ENCODE results near the gene TYK2.
A peak's percentile ranks its signal among the peaks of the same experiment; 100 is the strongest.
"Not testable (repeated sequence)": the region's sequence is repeated elsewhere in the genome, so short reads cannot be mapped to it uniquely, and the experiment has no call there.

Gene TYK2

GRCh38 chr19:10384580-10384979 is 4.2 kb upstream of the TYK2 start:
- no peak for DNase-seq
- in situ Hi-C loops (cut with HindIII; ENCODE audit: low pct_ligation_motif_present, low pct_unique_long_range_greater_than_20kb, low sequenced_read_pairs), result no loop called here

GRCh38 chr19:10383223-10383499 is 2.8 kb upstream of the TYK2 start:
- DNase-seq; in situ Hi-C loops (cut with HindIII; ENCODE audit: low pct_ligation_motif_present, low pct_unique_long_range_greater_than_20kb, low sequenced_read_pairs): not testable (repeated sequence)

- DNase-seq, result no peak
- in situ Hi-C loops (cut with HindIII; ENCODE audit: low pct_ligation_motif_present, low pct_unique_long_range_greater_than_20kb, low sequenced_read_pairs), result no loop called here
Measured at GRCh38 chr19:10379880-10380312, 476 bp downstream of the TYK2 start.

GRCh38 chr19:10378124-10378523 is 2.2 kb downstream of the TYK2 start:
- in situ Hi-C loops (cut with HindIII; ENCODE audit: low pct_ligation_motif_present, low pct_unique_long_range_greater_than_20kb, low sequenced_read_pairs), result no loop called here
- DNase-seq, result no peak

- DNase-seq; in situ Hi-C loops (cut with HindIII; ENCODE audit: low pct_ligation_motif_present, low pct_unique_long_range_greater_than_20kb, low sequenced_read_pairs): not testable (repeated sequence)
Measured at GRCh38 chr19:10377140-10377640, 3.2 kb downstream of the TYK2 start.

- in situ Hi-C loops (cut with HindIII; ENCODE audit: low pct_ligation_motif_present, low pct_unique_long_range_greater_than_20kb, low sequenced_read_pairs), result no loop called here
- no peak for DNase-seq
Measured at GRCh38 chr19:10374931-10375330, 5.4 kb downstream of the TYK2 start.

GRCh38 chr19:10372690-10373089 is 7.7 kb downstream of the TYK2 start:
- no peak for DNase-seq

GRCh38 chr19:10368101-10368803 is 12.1 kb downstream of the TYK2 start:
- in situ Hi-C loops (cut with HindIII; ENCODE audit: low pct_ligation_motif_present, low pct_unique_long_range_greater_than_20kb, low sequenced_read_pairs), result no loop called here
- DNase-seq, result no peak

More at GRCh38 chr19:10372690-10373089, 7.7 kb downstream of the TYK2 start:
- in situ Hi-C loops (cut with HindIII; ENCODE audit: low pct_ligation_motif_present, low pct_unique_long_range_greater_than_20kb, low sequenced_read_pairs), result no loop called here

- in situ Hi-C loops (cut with HindIII; ENCODE audit: low pct_ligation_motif_present, low pct_unique_long_range_greater_than_20kb, low sequenced_read_pairs); DNase-seq: not testable (repeated sequence)
Measured at GRCh38 chr19:10366950-10367512, 13.3 kb downstream of the TYK2 start.

- in situ Hi-C loops (cut with HindIII; ENCODE audit: low pct_ligation_motif_present, low pct_unique_long_range_greater_than_20kb, low sequenced_read_pairs), result no loop called here
- DNase-seq, result no peak
Measured at GRCh38 chr19:10365518-10365917, 14.9 kb downstream of the TYK2 start.

- in situ Hi-C loops (cut with HindIII; ENCODE audit: low pct_ligation_motif_present, low pct_unique_long_range_greater_than_20kb, low sequenced_read_pairs), result no loop called here
Measured at GRCh38 chr19:10364644-10365043, 15.7 kb downstream of the TYK2 start.

GRCh38 chr19:10363789-10364281 is 16.5 kb downstream of the TYK2 start:
- in situ Hi-C loops (cut with HindIII; ENCODE audit: low pct_ligation_motif_present, low pct_unique_long_range_greater_than_20kb, low sequenced_read_pairs), result no loop called here
- DNase-seq, result peak; percentile 47

More at GRCh38 chr19:10364644-10365043, 15.7 kb downstream of the TYK2 start:
- no peak for DNase-seq

- no peak for DNase-seq
- in situ Hi-C loops (cut with HindIII; ENCODE audit: low pct_ligation_motif_present, low pct_unique_long_range_greater_than_20kb, low sequenced_read_pairs), result no loop called here
Measured at GRCh38 chr19:10362259-10362658, 18.1 kb downstream of the TYK2 start.

- DNase-seq, result no peak
Measured at GRCh38 chr19:10361569-10362011, 18.8 kb downstream of the TYK2 start.

GRCh38 chr19:10356431-10356830 is 23.9 kb downstream of the TYK2 start:
- in situ Hi-C loops (cut with HindIII; ENCODE audit: low pct_ligation_motif_present, low pct_unique_long_range_greater_than_20kb, low sequenced_read_pairs), result no loop called here
- DNase-seq, result no peak

More at GRCh38 chr19:10361569-10362011, 18.8 kb downstream of the TYK2 start:
- in situ Hi-C loops (cut with HindIII; ENCODE audit: low pct_ligation_motif_present, low pct_unique_long_range_greater_than_20kb, low sequenced_read_pairs), result no loop called here

- no peak for DNase-seq
- in situ Hi-C loops (cut with HindIII; ENCODE audit: low pct_ligation_motif_present, low pct_unique_long_range_greater_than_20kb, low sequenced_read_pairs), result no loop called here
Measured at GRCh38 chr19:10353793-10354391, 26.5 kb downstream of the TYK2 start.

- in situ Hi-C loops (cut with HindIII; ENCODE audit: low pct_ligation_motif_present, low pct_unique_long_range_greater_than_20kb, low sequenced_read_pairs), result no loop called here
- DNase-seq, result no peak
Measured at GRCh38 chr19:10352764-10353671, 27.4 kb downstream of the TYK2 start.

GRCh38 chr19:10346509-10346908 is 33.9 kb downstream of the TYK2 start:
- in situ Hi-C loops (cut with HindIII; ENCODE audit: low pct_ligation_motif_present, low pct_unique_long_range_greater_than_20kb, low sequenced_read_pairs), result no loop called here
- DNase-seq, result no peak

- DNase-seq, result no peak
- in situ Hi-C loops (cut with HindIII; ENCODE audit: low pct_ligation_motif_present, low pct_unique_long_range_greater_than_20kb, low sequenced_read_pairs), result no loop called here
Measured at GRCh38 chr19:10344780-10345179, 35.6 kb downstream of the TYK2 start.

Data from ACHN (cell line).